ENCODE data around the gene CHN2. TPM values are rescaled to one million over a fixed set of nuclear protein-coding genes. Genes with fewer than 3 reads are reported as not detected.

The CHN2 gene
- total RNA-seq, 6 donors from 2014 or later: 6.2 to 13.7 (median 11.2) TPM

DNA sequence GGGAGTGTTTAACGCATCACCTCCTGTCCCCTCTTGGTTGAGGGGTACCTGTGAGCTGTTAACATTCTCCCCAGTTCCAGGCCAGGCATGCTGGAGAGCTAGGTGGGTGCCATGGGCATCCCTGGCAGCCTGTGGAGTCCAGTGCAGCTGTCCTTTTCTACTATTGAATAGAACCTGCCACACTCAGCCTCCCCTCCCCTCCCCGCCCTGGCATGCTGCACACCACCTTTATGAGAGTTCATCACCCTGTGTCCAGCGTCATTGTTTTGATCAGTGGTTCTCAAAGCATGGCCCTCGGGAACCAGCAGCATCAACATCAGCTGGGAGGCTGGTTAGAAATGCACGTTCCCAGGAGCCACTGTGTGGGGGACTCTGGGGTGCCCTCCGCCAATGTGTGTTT lies 211.8 kb downstream of the CHN2 start:
- TF ChIP-seq EP300 (IDR thresholded peaks at IDR 0.05) (no peak), POLR2AphosphoS5 (IDR thresholded peaks at IDR 0.05) (no peak), CTCF (IDR thresholded peaks at IDR 0.05) (no peak), POLR2A (IDR thresholded peaks at IDR 0.05) (no peak)
- 87 to 92% methylated on average over 6 of the region's 6 CpGs for WGBS, 2 donors
- no peaks in the 10 kb centered on the region for H3K36me3 ChIP-seq
- no peaks in the 10 kb centered on the region for H3K27me3 ChIP-seq
- H3K27ac ChIP-seq: no peak overlapping the region
- ATAC-seq (ENCODE audit: low FRiP score in 2 of 2) (no peak), DNase-seq (no peak)
- no peak overlapping the region for H3K4me3 ChIP-seq
- H3K9me3 ChIP-seq: no peaks in the 10 kb centered on the region
- no peaks in the 10 kb centered on the region for H3K4me1 ChIP-seq

- 19 to 27% methylated on average over 7 of the region's 7 CpGs for WGBS, 2 donors
- TF ChIP-seq CTCF (IDR thresholded peaks at IDR 0.05): peak; percentile 77 to 91 (median 85)
- no peak for TF ChIP-seq POLR2A (IDR thresholded peaks at IDR 0.05)
- no peaks in the 10 kb centered on the region for H3K4me1 ChIP-seq
- H3K27me3 ChIP-seq: no peaks in the 10 kb centered on the region
- H3K27ac ChIP-seq: no peak overlapping the region
- DNase-seq (peak in 1 of 2 donors; percentile 28), ATAC-seq (ENCODE audit: low FRiP score in 2 of 2) (peak in 1 of 2 donors; percentile 80)
- H3K4me3 ChIP-seq: no peak overlapping the region
- no peaks in the 10 kb centered on the region for H3K36me3 ChIP-seq
- H3K9me3 ChIP-seq: no peaks in the 10 kb centered on the region
Measured at GRCh38 chr7:29408841-29409243, 214.3 kb downstream of the CHN2 start.

DNA sequence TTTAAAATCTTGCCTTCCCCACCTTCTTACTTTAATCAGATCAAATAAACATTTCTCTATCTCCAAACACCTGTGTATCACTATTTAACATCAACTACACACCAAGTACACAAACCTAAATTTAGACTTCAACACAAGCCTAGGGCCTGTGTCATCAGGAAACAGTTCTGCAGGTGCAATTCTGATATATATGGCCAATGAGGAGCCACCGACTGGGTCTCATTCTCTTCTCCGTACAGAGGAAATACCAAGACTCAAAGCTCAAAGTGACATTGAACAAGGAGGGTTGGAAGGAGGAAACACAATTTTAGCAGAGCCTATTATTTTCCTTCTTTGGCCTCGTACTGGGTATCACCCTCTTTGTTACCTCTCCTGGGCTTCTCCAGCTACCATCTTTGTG lies 216.4 kb downstream of the CHN2 start:
- 79 to 80% methylated on average over 3 of the region's 3 CpGs for WGBS, 2 donors
- Histone ChIP-seq H3K36me3 (no peaks in the 10 kb centered on the region), H3K27me3 (no peaks in the 10 kb centered on the region), H3K27ac (no peak overlapping the region), H3K4me1 (no peaks in the 10 kb centered on the region), H3K4me3 (no peak overlapping the region), H3K9me3 (no peaks in the 10 kb centered on the region)
- no peak for TF ChIP-seq POLR2AphosphoS5 (IDR thresholded peaks at IDR 0.05)
- TF ChIP-seq EP300 (IDR thresholded peaks at IDR 0.05): no peak
- TF ChIP-seq POLR2A (IDR thresholded peaks at IDR 0.05): no peak
- no peak for TF ChIP-seq CTCF (IDR thresholded peaks at IDR 0.05)
- ATAC-seq (ENCODE audit: low FRiP score in 2 of 2) (no peak), DNase-seq (no peak)

DNA sequence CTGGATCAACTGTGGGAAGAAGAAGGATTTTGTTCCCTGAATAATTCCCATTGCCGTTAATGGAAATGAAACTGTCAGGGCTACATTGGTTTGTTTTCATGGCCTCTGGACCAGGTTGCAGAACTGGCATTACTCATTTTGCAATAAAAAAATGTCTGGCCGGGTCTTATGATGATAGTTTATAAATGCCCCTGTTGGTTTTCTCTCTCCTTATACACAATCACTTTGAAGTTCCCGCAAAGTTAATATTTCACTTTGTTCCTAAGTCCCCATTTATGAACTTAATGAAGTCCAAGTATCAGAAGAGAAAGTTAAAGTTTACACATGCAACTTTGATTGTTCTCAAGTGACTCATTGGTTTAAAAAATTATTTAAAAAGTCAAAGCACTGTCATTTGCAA lies 218.3 kb downstream of the CHN2 start:
- H3K27me3 ChIP-seq: no peaks in the 10 kb centered on the region
- no peaks in the 10 kb centered on the region for H3K36me3 ChIP-seq
- no peaks in the 10 kb centered on the region for H3K9me3 ChIP-seq
- no peak for ATAC-seq (ENCODE audit: low FRiP score in 2 of 2)
- 77 to 84% methylated on average over 3 of the region's 3 CpGs for WGBS, 2 donors
- H3K4me1 ChIP-seq: no peaks in the 10 kb centered on the region
- H3K4me3 ChIP-seq: no peak overlapping the region
- no peak for DNase-seq
- H3K27ac ChIP-seq: no peak overlapping the region
- TF ChIP-seq POLR2AphosphoS5 (IDR thresholded peaks at IDR 0.05) (no peak), POLR2A (IDR thresholded peaks at IDR 0.05) (no peak), CTCF (IDR thresholded peaks at IDR 0.05) (no peak), EP300 (IDR thresholded peaks at IDR 0.05) (no peak)

- WGBS, 2 donors: 76 to 77% methylated on average over 12 of the region's 12 CpGs
- H3K4me1 ChIP-seq: no peaks in the 10 kb centered on the region
- DNase-seq (no peak), ATAC-seq (ENCODE audit: low FRiP score in 2 of 2) (no peak)
- no peak overlapping the region for H3K4me3 ChIP-seq
- TF ChIP-seq CTCF (IDR thresholded peaks at IDR 0.05): no peak
- TF ChIP-seq EP300 (IDR thresholded peaks at IDR 0.05): no peak
- no peak for TF ChIP-seq POLR2AphosphoS5 (IDR thresholded peaks at IDR 0.05)
- no peak for TF ChIP-seq POLR2A (IDR thresholded peaks at IDR 0.05)
- H3K27ac ChIP-seq: no peak overlapping the region
- no peaks in the 10 kb centered on the region for H3K27me3 ChIP-seq
- no peaks in the 10 kb centered on the region for H3K36me3 ChIP-seq
- H3K9me3 ChIP-seq: no peaks in the 10 kb centered on the region
Measured at GRCh38 chr7:29413626-29414136, 219.1 kb downstream of the CHN2 start.

Data from upper lobe of left lung (tissue), 6 donors.